Measurements from ENCODE around the gene CFAP52.
"Not testable (repeated sequence)": the region's sequence is repeated elsewhere in the genome, so short reads cannot be mapped to it uniquely, and the experiment has no call there.

Gene CFAP52

GRCh38 chr17:9568957-9569588 lies 7.4 kb upstream of the CFAP52 start:
- no peak for DNase-seq (ENCODE audit: low read depth in 2 of 3, low spot score in 1 of 3)

GRCh38 chr17:9571201-9571600 lies 5.2 kb upstream of the CFAP52 start:
- no peak for DNase-seq (ENCODE audit: low read depth in 2 of 3, low spot score in 1 of 3)

GRCh38 chr17:9575381-9576101 lies 901 bp upstream of the CFAP52 start, which contains the start of gene STX8:
TSS of gene STX8 (minus strand) at chr17:9575820. CDS start at chr17:9575808, 12 bp downstream.
- DNase-seq (ENCODE audit: low read depth in 2 of 3, low spot score in 1 of 3): peak; percentile 70 to 84 (median 75)

GRCh38 chr17:9577373-9577709 lies 899 bp downstream of the CFAP52 start:
- DNase-seq (ENCODE audit: low read depth in 2 of 3, low spot score in 1 of 3): no peak

GRCh38 chr17:9587969-9588656 lies 11.7 kb downstream of the CFAP52 start:
- DNase-seq (ENCODE audit: low read depth in 2 of 3, low spot score in 1 of 3): no peak

- no peak for DNase-seq (ENCODE audit: low read depth in 2 of 3, low spot score in 1 of 3)
These were observed 17.6 kb downstream of the CFAP52 start for GRCh38 chr17:9594065-9594464.

- not testable (repeated sequence) for DNase-seq (ENCODE audit: low read depth in 2 of 3, low spot score in 1 of 3)
These were observed 21.2 kb downstream of the CFAP52 start for GRCh38 chr17:9597638-9598037.

- no peak for DNase-seq (ENCODE audit: low read depth in 2 of 3, low spot score in 1 of 3)
These were observed 22.2 kb downstream of the CFAP52 start for GRCh38 chr17:9598661-9599060.

- DNase-seq (ENCODE audit: low read depth in 2 of 3, low spot score in 1 of 3): not testable (repeated sequence)
These were observed 28.1 kb downstream of the CFAP52 start for GRCh38 chr17:9604583-9604982.

- no peak for DNase-seq (ENCODE audit: low read depth in 2 of 3, low spot score in 1 of 3)
These were observed 30.0 kb downstream of the CFAP52 start for GRCh38 chr17:9606453-9606852.

- DNase-seq (ENCODE audit: low read depth in 2 of 3, low spot score in 1 of 3): not testable (repeated sequence)
These were observed 30.6 kb downstream of the CFAP52 start for GRCh38 chr17:9607058-9607457.

- no peak for DNase-seq (ENCODE audit: low read depth in 2 of 3, low spot score in 1 of 3)
These were observed 35.1 kb downstream of the CFAP52 start for GRCh38 chr17:9611557-9611956.

GRCh38 chr17:9612006-9612405 lies 35.6 kb downstream of the CFAP52 start:
- DNase-seq (ENCODE audit: low read depth in 2 of 3, low spot score in 1 of 3): no peak

GRCh38 chr17:9615486-9615885 lies 39.0 kb downstream of the CFAP52 start:
- DNase-seq (ENCODE audit: low read depth in 2 of 3, low spot score in 1 of 3): no peak

GRCh38 chr17:9622961-9623360 lies 46.5 kb downstream of the CFAP52 start:
- no peak for DNase-seq (ENCODE audit: low read depth in 2 of 3, low spot score in 1 of 3)

GRCh38 chr17:9628509-9628908 lies 52.1 kb downstream of the CFAP52 start:
- DNase-seq (ENCODE audit: low read depth in 2 of 3, low spot score in 1 of 3): no peak

- DNase-seq (ENCODE audit: low read depth in 2 of 3, low spot score in 1 of 3): no peak
These were observed 56.3 kb downstream of the CFAP52 start for GRCh38 chr17:9632741-9633140.

- DNase-seq (ENCODE audit: low read depth in 2 of 3, low spot score in 1 of 3): no peak
These were observed 58.9 kb downstream of the CFAP52 start for GRCh38 chr17:9635340-9635739.

GRCh38 chr17:9636501-9636900 lies 60.1 kb downstream of the CFAP52 start:
- DNase-seq (ENCODE audit: low read depth in 2 of 3, low spot score in 1 of 3): no peak

GRCh38 chr17:9640388-9640787 lies 63.9 kb downstream of the CFAP52 start:
- not testable (repeated sequence) for DNase-seq (ENCODE audit: low read depth in 2 of 3, low spot score in 1 of 3)

GRCh38 chr17:9643611-9644010 lies 67.2 kb downstream of the CFAP52 start:
- no peak for DNase-seq (ENCODE audit: low read depth in 2 of 3, low spot score in 1 of 3)
